Caco-2 (cell line): ENCODE results near the gene PTPN23. TPM values are rescaled to one million over a fixed set of nuclear protein-coding genes. Genes with fewer than 3 reads are reported as not detected.
A peak's percentile ranks its signal among the peaks of the same experiment; 100 is the strongest.

Source experiments
- BruUV-seq: library from RNA; stranded (reverse); fragments of 400-500 nt; replicated peaks from 2 replicates; lab custom pipeline; 2021; lab: Mats Ljungman, UMichigan
- CTCF ChIA-PET: fragments of 300-600 bp; sonication (Branson Sonifier 250); formaldehyde crosslinking; loops from one replicate; lab custom pipeline; 2022; ENCODE audit warnings: antibody characterized with exemption; lab: Charles Lee
- POLR2A ChIA-PET: fragments of 300-600 bp; sonication (Branson Sonifier 250); formaldehyde crosslinking; loops from one replicate; lab custom pipeline; 2022; ENCODE audit warnings: antibody characterized with exemption; lab: Charles Lee
- DNase-seq, 2 experiments: peaks; one replicate each; pipeline versions ENCODE4 v3.0.0 to v3.0.0-alpha.2; 2020 to 2022
- H3K27me3 ChIP-seq: replicated peaks from 2 replicates; pipeline ENCODE4 v1.6.0; 2011; ENCODE audit warnings: low read length; ENCODE audit not compliant: control insufficient read depth, insufficient read depth
- H3K36me3 ChIP-seq: 2 replicates; pipeline ENCODE4 v1.5.1; 2011; ENCODE audit warnings: low read length; ENCODE audit not compliant: control insufficient read depth, insufficient read depth
- H3K4me1 ChIP-seq: fragments of 250-450 bp; sonication (Bioruptor Pico); 2 replicates; pipeline ENCODE4 v1.5.1; 2020; ENCODE audit warnings: mild to moderate bottlenecking
- H3K4me3 ChIP-seq: 2 replicates; pipeline ENCODE4 v1.5.1; 2011; ENCODE audit warnings: low read depth, mild to moderate bottlenecking, control low read depth, low read length
- H3K9me3 ChIP-seq: fragments of 250-450 bp; sonication (Bioruptor Pico); 2 replicates; pipeline ENCODE4 v1.5.1; 2020; ENCODE audit warnings: mild to moderate bottlenecking, moderate library complexity
- H3K27ac Mint-ChIP-seq: one replicate; pipeline ENCODE4 v1.8.0; 2022; ENCODE audit warnings: mixed read lengths; ENCODE audit not compliant: unreplicated experiment
- H3K27me3 Mint-ChIP-seq: one replicate; pipeline ENCODE4 v1.8.0; 2022; ENCODE audit warnings: mixed read lengths; ENCODE audit not compliant: insufficient read depth, unreplicated experiment
- H3K36me3 Mint-ChIP-seq: one replicate; pipeline ENCODE4 v1.8.0; 2022; ENCODE audit warnings: mild to moderate bottlenecking, mixed read lengths; ENCODE audit not compliant: insufficient read depth, unreplicated experiment
- H3K4me1 Mint-ChIP-seq: one replicate; pipeline ENCODE4 v1.8.0; 2022; ENCODE audit warnings: low read depth, mixed read lengths; ENCODE audit not compliant: unreplicated experiment
- H3K4me3 Mint-ChIP-seq: one replicate; pipeline ENCODE4 v1.8.0; 2022; ENCODE audit warnings: mild to moderate bottlenecking, moderate library complexity, mixed read lengths; ENCODE audit not compliant: unreplicated experiment
- H3K9me3 Mint-ChIP-seq: one replicate; pipeline ENCODE4 v1.8.0; 2022; ENCODE audit warnings: mixed read lengths; ENCODE audit not compliant: unreplicated experiment
- intact Hi-C: fragments of 100-400 bp; cut with micrococcal nuclease; formaldehyde crosslinking; loops from one replicate; pipeline ENCODE4 v1.10.0; 2022; ENCODE audit not compliant: unreplicated experiment
- total RNA-seq: library from RNA; stranded (reverse); gene quantifications from 2 replicates; pipeline ENCODE4 v1.2.3, GENCODE V29; 2022
- TF ChIP-seq, protein P1 (sequence below), 2 experiments: fragments of 200-600 bp in 1 of 2; IDR thresholded peaks; 1 replicate in 1 of 2; 2 replicates in 1 of 2; pipeline versions ENCODE4 v1.5.1 to v1.8.0; 2011 to 2022; ENCODE audit warnings: antibody characterized with exemption in 1 of 2, control low read depth in 1 of 2, inconsistent platforms in 1 of 2, low read depth in 1 of 2, low read length in 1 of 2, mild to moderate bottlenecking in 1 of 2, moderate library complexity in 1 of 2; ENCODE audit not compliant: insufficient read depth in 1 of 2, severe bottlenecking in 1 of 2, unreplicated experiment in 1 of 2

The PTPN23 gene
- total RNA-seq, 1 experiment from 2014 or later = 49.6 TPM

DNA sequence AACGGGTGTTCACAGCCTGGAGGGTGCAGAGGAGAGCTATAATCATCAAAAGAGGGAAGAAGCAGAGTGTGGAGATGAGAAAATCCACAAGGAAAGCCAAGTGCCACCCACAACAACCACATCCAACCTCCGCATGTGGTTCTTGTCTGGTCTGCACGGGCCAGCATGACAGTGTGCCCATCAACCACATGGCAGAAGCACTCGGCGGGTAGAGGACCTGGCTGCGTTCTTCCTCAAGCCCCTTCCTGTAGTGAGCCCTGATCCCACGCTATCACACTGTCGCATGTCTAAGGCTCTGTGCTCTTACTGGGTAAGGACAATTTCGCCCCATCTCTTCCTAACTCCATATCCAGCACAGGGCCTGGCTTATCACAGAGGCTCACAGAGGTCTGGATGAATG lies 41.9 kb downstream of the PTPN23 start:
- Mint-ChIP-seq H3K4me1 (peaks cover 11% of the 10 kb centered on the region), H3K9me3 (no peaks in the 10 kb centered on the region), H3K27me3 (no peaks in the 10 kb centered on the region), H3K4me3 (no peak overlapping the region), H3K27ac (peak overlapping the region; percentile 63), H3K36me3 (peaks cover 71% of the 10 kb centered on the region)
- H3K36me3 ChIP-seq = peaks cover 14% of the 10 kb centered on the region
- no peaks in the 10 kb centered on the region for H3K27me3 ChIP-seq
- H3K9me3 ChIP-seq = no peaks in the 10 kb centered on the region
- no peak overlapping the region for H3K4me3 ChIP-seq
- H3K4me1 ChIP-seq = peaks cover 8% of the 10 kb centered on the region
- DNase-seq = no peak
- no TSS peak for BruUV-seq
- intact Hi-C loops = no loop called here
- TF ChIP-seq, protein P1, sequence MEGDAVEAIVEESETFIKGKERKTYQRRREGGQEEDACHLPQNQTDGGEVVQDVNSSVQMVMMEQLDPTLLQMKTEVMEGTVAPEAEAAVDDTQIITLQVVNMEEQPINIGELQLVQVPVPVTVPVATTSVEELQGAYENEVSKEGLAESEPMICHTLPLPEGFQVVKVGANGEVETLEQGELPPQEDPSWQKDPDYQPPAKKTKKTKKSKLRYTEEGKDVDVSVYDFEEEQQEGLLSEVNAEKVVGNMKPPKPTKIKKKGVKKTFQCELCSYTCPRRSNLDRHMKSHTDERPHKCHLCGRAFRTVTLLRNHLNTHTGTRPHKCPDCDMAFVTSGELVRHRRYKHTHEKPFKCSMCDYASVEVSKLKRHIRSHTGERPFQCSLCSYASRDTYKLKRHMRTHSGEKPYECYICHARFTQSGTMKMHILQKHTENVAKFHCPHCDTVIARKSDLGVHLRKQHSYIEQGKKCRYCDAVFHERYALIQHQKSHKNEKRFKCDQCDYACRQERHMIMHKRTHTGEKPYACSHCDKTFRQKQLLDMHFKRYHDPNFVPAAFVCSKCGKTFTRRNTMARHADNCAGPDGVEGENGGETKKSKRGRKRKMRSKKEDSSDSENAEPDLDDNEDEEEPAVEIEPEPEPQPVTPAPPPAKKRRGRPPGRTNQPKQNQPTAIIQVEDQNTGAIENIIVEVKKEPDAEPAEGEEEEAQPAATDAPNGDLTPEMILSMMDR (IDR thresholded peaks at IDR 0.05; ENCODE audit: insufficient read depth in 1 of 2, low read depth in 1 of 2, low read length in 1 of 2, severe bottlenecking in 1 of 2, unreplicated experiment in 1 of 2) = no peak
- CTCF ChIA-PET = interaction anchor here (1.3 to 2.3 kb wide), 3 partner anchors 19 to 99 kb away, joined by 4 to 42 read pairs (median 4); partner anchors contain the start of gene SCAP
- POLR2A ChIA-PET = no interaction called here

DNA sequence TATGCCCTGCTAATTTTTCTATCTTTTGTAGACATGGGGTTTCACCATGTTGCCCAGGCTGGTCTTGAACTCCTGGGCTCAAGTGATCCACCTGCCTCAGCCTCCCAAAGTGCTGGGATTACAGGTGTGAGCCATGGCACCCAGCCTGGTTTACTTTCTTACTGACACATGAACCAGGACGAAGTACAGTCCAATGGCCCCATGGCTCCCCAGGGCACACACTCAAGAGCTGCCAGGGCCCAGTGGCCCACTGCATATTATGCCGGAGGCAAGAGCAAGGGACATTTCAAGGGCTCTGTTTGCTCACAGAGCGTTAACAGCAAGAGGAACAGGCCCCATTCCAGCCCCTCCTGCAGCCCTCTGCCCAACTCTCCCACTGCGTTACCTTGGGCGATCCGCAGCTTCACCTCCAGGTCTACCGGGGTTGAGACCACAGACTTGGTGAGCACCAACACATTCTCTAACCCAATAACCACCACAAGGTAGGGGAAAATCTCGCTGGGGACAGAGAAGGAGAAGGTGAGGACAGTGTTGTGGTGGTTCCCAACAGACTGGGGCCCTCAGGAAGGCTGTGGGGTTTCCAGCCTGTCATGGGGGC lies 42.8 kb downstream of the PTPN23 start:
- H3K4me3 Mint-ChIP-seq = no peak overlapping the region
- H3K9me3 Mint-ChIP-seq = no peaks in the 10 kb centered on the region
- Histone ChIP-seq H3K4me3 (no peak overlapping the region), H3K36me3 (peaks cover 16% of the 10 kb centered on the region), H3K27me3 (no peaks in the 10 kb centered on the region), H3K4me1 (peaks cover 8% of the 10 kb centered on the region), H3K9me3 (no peaks in the 10 kb centered on the region)
- H3K4me1 Mint-ChIP-seq = peaks cover 11% of the 10 kb centered on the region
- ChIA-PET CTCF (no interaction called here), POLR2A (no interaction called here)
- no peak overlapping the region for H3K27ac Mint-ChIP-seq
- TF ChIP-seq, protein P1 (IDR thresholded peaks at IDR 0.05; ENCODE audit: insufficient read depth in 1 of 2, low read depth in 1 of 2, low read length in 1 of 2, severe bottlenecking in 1 of 2, unreplicated experiment in 1 of 2) = no peak
- intact Hi-C loops = no loop called here
- peaks cover 66% of the 10 kb centered on the region for H3K36me3 Mint-ChIP-seq
- BruUV-seq = no TSS peak
- no peaks in the 10 kb centered on the region for H3K27me3 Mint-ChIP-seq
- no peak for DNase-seq

DNA sequence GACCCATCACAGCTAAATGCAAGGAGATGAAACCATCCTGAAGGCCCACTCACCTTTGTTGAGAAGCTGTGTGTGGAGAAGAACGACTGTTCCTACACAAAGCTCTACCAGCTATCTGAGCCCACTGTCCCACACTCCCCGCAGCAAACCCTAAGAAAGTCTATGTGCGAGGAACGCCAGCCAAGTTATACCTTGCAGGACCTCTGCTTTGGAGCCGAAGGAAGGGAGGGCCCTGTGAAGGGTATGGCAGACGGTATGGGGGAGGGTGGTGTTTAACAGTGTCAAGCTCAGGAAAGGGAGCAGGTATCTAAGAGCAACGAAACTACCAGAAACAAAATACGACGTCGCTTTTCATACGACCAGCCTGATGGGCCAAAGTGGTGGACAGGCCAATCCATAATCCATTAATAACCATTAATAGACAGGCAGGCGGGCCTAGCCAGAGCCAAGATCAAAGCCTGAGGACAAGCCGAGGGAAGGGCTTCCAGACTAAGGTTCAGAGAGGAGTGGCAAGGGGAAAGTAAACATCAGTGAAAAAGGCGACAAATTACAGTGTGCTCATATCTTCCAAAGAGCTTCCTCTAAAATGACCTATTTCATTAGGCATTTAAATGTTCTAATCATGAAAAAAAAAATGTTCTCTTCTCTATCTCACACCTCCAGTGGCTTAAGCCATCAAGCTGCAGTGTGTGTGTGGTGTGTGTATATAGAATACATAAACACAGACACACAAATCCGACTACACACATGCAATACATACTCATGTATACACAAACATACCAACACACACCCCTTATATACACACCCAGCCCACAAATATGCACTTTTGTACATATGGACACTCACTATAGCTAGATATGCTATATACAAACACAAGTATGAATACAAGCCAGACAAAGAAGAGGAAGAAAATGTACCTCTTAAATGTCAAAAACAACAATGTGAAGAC lies 43.9 kb downstream of the PTPN23 start:
- no peaks in the 10 kb centered on the region for H3K9me3 Mint-ChIP-seq
- Histone ChIP-seq H3K4me3 (no peak overlapping the region), H3K27me3 (no peaks in the 10 kb centered on the region), H3K4me1 (peaks cover 8% of the 10 kb centered on the region), H3K36me3 (peaks cover 12% of the 10 kb centered on the region), H3K9me3 (no peaks in the 10 kb centered on the region)
- POLR2A ChIA-PET = no interaction called here
- no peaks in the 10 kb centered on the region for H3K27me3 Mint-ChIP-seq
- DNase-seq = no peak
- intact Hi-C loops = no loop called here
- H3K27ac Mint-ChIP-seq = peak overlapping the region; percentile 20
- no peak overlapping the region for H3K4me3 Mint-ChIP-seq
- TF ChIP-seq, protein P1 (IDR thresholded peaks at IDR 0.05; ENCODE audit: insufficient read depth in 1 of 2, low read depth in 1 of 2, low read length in 1 of 2, severe bottlenecking in 1 of 2, unreplicated experiment in 1 of 2) = no peak
- no TSS peak for BruUV-seq
- H3K4me1 Mint-ChIP-seq = peaks cover 12% of the 10 kb centered on the region
- CTCF ChIA-PET = interaction anchor here (0.6 kb wide), 1 partner anchor 75 kb away, joined by 7 read pairs; no protein-coding TSS in a partner anchor
- peaks cover 65% of the 10 kb centered on the region for H3K36me3 Mint-ChIP-seq
